ENCODE results near the gene CCDC38. TPM values are rescaled to one million over a fixed set of nuclear protein-coding genes. Genes with fewer than 3 reads are reported as not detected.

The CCDC38 gene
- total RNA-seq, 1 experiment from 2014 or later, result not detected

DNA sequence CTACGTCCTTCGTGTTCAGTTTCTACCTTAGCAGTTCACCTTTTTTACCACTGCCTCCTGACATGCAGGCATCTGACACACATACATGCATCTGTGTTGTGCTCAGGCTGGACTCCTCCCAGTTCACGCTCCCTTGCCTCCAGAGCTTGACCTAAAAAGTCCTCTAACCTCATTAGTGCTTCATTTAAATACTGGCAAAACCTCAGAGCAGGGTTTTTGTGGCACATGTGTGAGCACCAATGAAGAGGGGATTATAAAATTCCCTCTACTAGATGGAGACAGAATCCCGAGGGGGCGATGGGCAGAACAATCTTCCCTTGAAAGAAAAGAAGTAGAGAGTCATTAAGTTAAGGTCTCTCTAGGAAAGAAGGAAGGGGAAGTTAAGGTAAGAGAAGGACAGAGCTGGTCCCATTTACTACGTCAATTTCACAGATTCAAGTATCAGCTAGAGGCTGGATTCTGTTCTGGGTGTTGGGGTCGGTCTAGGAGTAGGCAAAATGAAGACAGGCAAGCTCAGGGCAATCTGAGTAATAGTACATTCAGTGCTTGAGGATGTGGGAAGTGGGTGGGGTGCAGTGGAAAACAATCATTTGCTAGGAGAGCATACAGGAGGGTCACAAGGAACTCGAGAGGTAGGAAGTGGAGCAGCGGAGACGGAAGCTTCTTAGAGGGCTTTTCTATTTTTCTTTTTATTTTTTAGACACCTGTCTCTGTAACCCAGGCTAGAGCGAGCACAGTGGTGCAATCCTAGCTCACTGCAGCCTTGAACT lies 46.3 kb upstream of the CCDC38 start:
- Histone ChIP-seq H3K27me3 (replicated peaks; ENCODE audit: control insufficient read depth, insufficient read depth, low read length) (no peaks in the 10 kb centered on the region; the same call in 1 of the 2 replicates), H3K4me3 (ENCODE audit: low read depth, low read length) (no peak overlapping the region), H3K36me3 (ENCODE audit: control insufficient read depth, insufficient read depth, low read length) (no peaks in the 10 kb centered on the region), H3K9me3 (no peaks in the 10 kb centered on the region), H3K4me1 (no peaks in the 10 kb centered on the region)
- no peaks in the 10 kb centered on the region for H3K9me3 Mint-ChIP-seq (ENCODE audit: unreplicated experiment)
- H3K4me3 Mint-ChIP-seq (ENCODE audit: unreplicated experiment), result no peak overlapping the region
- no peak for TF ChIP-seq CTCF (IDR thresholded peaks at IDR 0.05; ENCODE audit: insufficient read depth in 1 of 2, low read depth in 1 of 2, low read length in 1 of 2, severe bottlenecking in 1 of 2, unreplicated experiment in 1 of 2)
- POLR2A ChIA-PET, result no interaction called here
- BruUV-seq (replicated peaks), result no TSS peak
- no peaks in the 10 kb centered on the region for H3K4me1 Mint-ChIP-seq (ENCODE audit: low read depth, unreplicated experiment)
- H3K36me3 Mint-ChIP-seq (ENCODE audit: insufficient read depth, unreplicated experiment), result no peaks in the 10 kb centered on the region
- DNase-seq, result no peak
- intact Hi-C loops (cut with micrococcal nuclease; ENCODE audit: unreplicated experiment), result no loop called here
- CTCF ChIA-PET, result interaction anchor here (1.5 kb wide), 1 partner anchor 10 kb away, joined by 6 read pairs; no protein-coding TSS in a partner anchor
- no peak overlapping the region for H3K27ac Mint-ChIP-seq (ENCODE audit: unreplicated experiment)
- peaks cover 18% of the 10 kb centered on the region for H3K27me3 Mint-ChIP-seq (ENCODE audit: insufficient read depth, unreplicated experiment)

DNA sequence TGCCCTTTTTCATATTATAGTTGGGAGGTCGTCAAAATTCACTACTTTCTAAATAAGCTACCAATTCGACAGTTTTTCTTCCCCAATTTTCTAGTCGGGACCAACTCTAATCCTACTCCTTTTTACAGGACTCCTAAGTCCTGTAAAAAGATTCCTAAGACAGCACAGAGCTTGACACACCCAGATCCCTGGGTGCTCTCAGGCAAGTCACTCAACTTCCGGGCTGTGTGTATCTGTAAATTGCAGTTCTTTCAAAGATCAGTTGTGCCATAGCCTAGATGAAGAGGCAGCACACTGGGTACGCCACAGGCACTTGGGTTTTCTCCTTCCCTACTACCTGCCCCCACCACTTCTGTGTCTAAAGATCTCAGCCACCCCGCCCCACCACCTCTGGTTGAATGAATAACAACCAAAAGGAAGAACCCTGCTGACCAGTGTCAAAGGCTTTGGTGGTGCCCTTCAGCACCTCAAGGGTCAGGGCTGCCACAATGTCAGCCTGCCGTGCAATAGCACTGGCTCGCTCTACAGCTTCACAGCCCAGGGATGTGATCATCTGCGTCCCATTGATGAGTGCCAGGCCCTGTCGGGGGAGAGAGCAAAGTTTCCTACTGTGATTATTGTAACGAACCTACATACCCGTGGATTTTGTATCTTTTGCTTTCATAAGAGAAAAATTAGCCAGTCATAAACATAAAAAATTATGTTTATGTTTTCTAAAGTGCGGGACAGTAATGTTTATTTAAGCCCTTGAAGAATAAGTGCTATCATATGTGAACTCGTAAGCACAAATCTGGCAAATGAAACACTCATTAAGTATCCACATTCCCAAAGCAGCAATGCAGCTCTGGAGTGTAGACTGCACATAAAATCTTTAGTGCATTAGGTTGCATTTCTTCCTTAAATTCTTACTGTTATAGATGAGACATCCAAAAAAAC lies 44.5 kb upstream of the CCDC38 start:
- POLR2A ChIA-PET, result no interaction called here
- TF ChIP-seq CTCF (IDR thresholded peaks at IDR 0.05; ENCODE audit: insufficient read depth in 1 of 2, low read depth in 1 of 2, low read length in 1 of 2, severe bottlenecking in 1 of 2, unreplicated experiment in 1 of 2), result no peak
- Mint-ChIP-seq H3K36me3 (ENCODE audit: insufficient read depth, unreplicated experiment) (no peaks in the 10 kb centered on the region), H3K27me3 (ENCODE audit: insufficient read depth, unreplicated experiment) (peaks cover 14% of the 10 kb centered on the region), H3K4me1 (ENCODE audit: low read depth, unreplicated experiment) (no peaks in the 10 kb centered on the region), H3K9me3 (ENCODE audit: unreplicated experiment) (no peaks in the 10 kb centered on the region), H3K4me3 (ENCODE audit: unreplicated experiment) (no peak overlapping the region), H3K27ac (ENCODE audit: unreplicated experiment) (no peak overlapping the region)
- intact Hi-C loops (cut with micrococcal nuclease; ENCODE audit: unreplicated experiment), result no loop called here
- no peaks in the 10 kb centered on the region; the same call in 1 of the 2 replicates for H3K27me3 ChIP-seq (replicated peaks; ENCODE audit: control insufficient read depth, insufficient read depth, low read length)
- H3K4me3 ChIP-seq (ENCODE audit: low read depth, low read length), result no peak overlapping the region
- H3K36me3 ChIP-seq (ENCODE audit: control insufficient read depth, insufficient read depth, low read length), result no peaks in the 10 kb centered on the region
- no peaks in the 10 kb centered on the region for H3K4me1 ChIP-seq
- H3K9me3 ChIP-seq, result no peaks in the 10 kb centered on the region
- CTCF ChIA-PET, result no interaction called here
- no peak for DNase-seq
- no TSS peak for BruUV-seq (replicated peaks)

- no peaks in the 10 kb centered on the region for H3K9me3 Mint-ChIP-seq (ENCODE audit: unreplicated experiment)
- intact Hi-C loops (cut with micrococcal nuclease; ENCODE audit: unreplicated experiment), result no loop called here
- CTCF ChIA-PET, result no interaction called here
- H3K27ac Mint-ChIP-seq (ENCODE audit: unreplicated experiment), result no peak overlapping the region
- POLR2A ChIA-PET, result no interaction called here
- H3K4me1 ChIP-seq, result no peaks in the 10 kb centered on the region
- H3K4me3 Mint-ChIP-seq (ENCODE audit: unreplicated experiment), result no peak overlapping the region
- H3K4me3 ChIP-seq (ENCODE audit: low read depth, low read length), result no peak overlapping the region
- no peaks in the 10 kb centered on the region for H3K36me3 ChIP-seq (ENCODE audit: control insufficient read depth, insufficient read depth, low read length)
- no peaks in the 10 kb centered on the region for H3K4me1 Mint-ChIP-seq (ENCODE audit: low read depth, unreplicated experiment)
- no peak for DNase-seq
- H3K9me3 ChIP-seq, result no peaks in the 10 kb centered on the region
- no peaks in the 10 kb centered on the region; the same call in 1 of the 2 replicates for H3K27me3 ChIP-seq (replicated peaks; ENCODE audit: control insufficient read depth, insufficient read depth, low read length)
- peaks cover 8% of the 10 kb centered on the region for H3K27me3 Mint-ChIP-seq (ENCODE audit: insufficient read depth, unreplicated experiment)
- H3K36me3 Mint-ChIP-seq (ENCODE audit: insufficient read depth, unreplicated experiment), result no peaks in the 10 kb centered on the region
- BruUV-seq (replicated peaks), result no TSS peak
- no peak for TF ChIP-seq CTCF (IDR thresholded peaks at IDR 0.05; ENCODE audit: insufficient read depth in 1 of 2, low read depth in 1 of 2, low read length in 1 of 2, severe bottlenecking in 1 of 2, unreplicated experiment in 1 of 2)
Measured at GRCh38 chr12:95984682-95985081, 42.3 kb upstream of the CCDC38 start.
